NCI-H774 (cell line): ENCODE data around the gene FGD6.
"Not testable (repeated sequence)": the region's sequence is repeated elsewhere in the genome, so short reads cannot be mapped to it uniquely, and the experiment has no call there.

ENCODE experiments used
- DNase-seq: peaks from one replicate; lab custom pipeline; 2025; lab: John Stamatoyannopoulos, UW

FGD6 gene

GRCh38 chr12:95126076-95126475 is 91.2 kb downstream of the FGD6 start:
- DNase-seq = no peak

- no peak for DNase-seq
These were observed 93.2 kb downstream of the FGD6 start for GRCh38 chr12:95124106-95124505.

GRCh38 chr12:95118788-95119179 is 98.5 kb downstream of the FGD6 start:
- DNase-seq = no peak

GRCh38 chr12:95118138-95118787 is 99.0 kb downstream of the FGD6 start:
- DNase-seq = no peak

- DNase-seq = peak; percentile 61
These were observed 100.1 kb downstream of the FGD6 start for GRCh38 chr12:95117178-95117599.

- no peak for DNase-seq
These were observed 100.5 kb downstream of the FGD6 start for GRCh38 chr12:95116773-95117172.

- DNase-seq = no peak
These were observed 100.9 kb downstream of the FGD6 start for GRCh38 chr12:95116341-95116740.

GRCh38 chr12:95115641-95116040 is 101.6 kb downstream of the FGD6 start:
- DNase-seq = no peak

- DNase-seq = no peak
These were observed 102.4 kb downstream of the FGD6 start for GRCh38 chr12:95114766-95115405.

GRCh38 chr12:95107362-95107761 is 109.9 kb downstream of the FGD6 start:
- no peak for DNase-seq

GRCh38 chr12:95105540-95105939 is 111.7 kb downstream of the FGD6 start:
- no peak for DNase-seq

GRCh38 chr12:95104919-95105452 is 112.3 kb downstream of the FGD6 start:
- no peak for DNase-seq

GRCh38 chr12:95102916-95103671 is 114.2 kb downstream of the FGD6 start:
- DNase-seq = no peak

GRCh38 chr12:95101957-95102356 is 115.3 kb downstream of the FGD6 start:
- DNase-seq = not testable (repeated sequence)

GRCh38 chr12:95100264-95101190 is 116.7 kb downstream of the FGD6 start:
- DNase-seq = no peak

GRCh38 chr12:95099270-95099790 is 117.9 kb downstream of the FGD6 start:
- no peak for DNase-seq

- no peak for DNase-seq
These were observed 120.4 kb downstream of the FGD6 start for GRCh38 chr12:95096852-95097251.

- no peak for DNase-seq
These were observed 120.9 kb downstream of the FGD6 start for GRCh38 chr12:95096378-95096777.

- not testable (repeated sequence) for DNase-seq
These were observed 121.4 kb downstream of the FGD6 start for GRCh38 chr12:95095866-95096265.

GRCh38 chr12:95089462-95089861 is 127.8 kb downstream of the FGD6 start:
- DNase-seq = no peak

GRCh38 chr12:95088379-95088778 is 128.9 kb downstream of the FGD6 start:
- DNase-seq = no peak

GRCh38 chr12:95085612-95086011 is 131.7 kb downstream of the FGD6 start:
- no peak for DNase-seq
